Ascending aorta (tissue), 2 donors: ENCODE data around the gene PDAP1. TPM values are rescaled to one million over a fixed set of nuclear protein-coding genes. Genes with fewer than 3 reads are reported as not detected.

Source experiments
- DNase-seq, 2 donors: peaks; one replicate each; pipeline ENCODE4 v3.0.0-alpha.2; 2019; ENCODE audit warnings: low spot score in 2 of 2
- H3K27ac ChIP-seq, 2 donors: fragments of 200-600 bp; sonication (generic); one replicate each; pipeline ENCODE4 v1.5.1; 2016 to 2017; ENCODE audit warnings: mild to moderate bottlenecking in 1 of 2
- H3K27me3 ChIP-seq: fragments of 200-600 bp; sonication (generic); one replicate; pipeline ENCODE4 v1.5.1; 2017
- H3K36me3 ChIP-seq, 2 donors: fragments of 200-600 bp; sonication (generic); one replicate each; pipeline ENCODE4 v1.5.1; 2016
- H3K4me1 ChIP-seq, 2 donors: fragments of 200-600 bp; sonication (generic); one replicate each; pipeline ENCODE4 v1.5.1; 2016 to 2017; ENCODE audit warnings: mild to moderate bottlenecking in 1 of 2
- H3K4me3 ChIP-seq, 2 donors: fragments of 200-600 bp; sonication (generic); one replicate each; pipeline ENCODE4 v1.5.1; 2016 to 2017; ENCODE audit warnings: mild to moderate bottlenecking in 1 of 2
- H3K9me3 ChIP-seq, 2 donors: fragments of 200-600 bp; sonication (generic); one replicate each; pipeline ENCODE4 v1.5.1; 2016
- CTCF ChIP-seq, 3 experiments: fragments of 200-600 bp in 2 of 3; fragments of 450-650 bp in 1 of 3; sonication (generic) in 2 of 3; IDR thresholded peaks; one replicate each; pipeline ENCODE4 v1.5.1; 2016 to 2019; ENCODE audit warnings: antibody characterized with exemption in 3 of 3, mild to moderate bottlenecking in 1 of 3, moderate library complexity in 1 of 3
- intact Hi-C: fragments of 100-400 bp; cut with DNase I; formaldehyde crosslinking; loops from one replicate; pipeline ENCODE4 v1.15.1; 2023
- total RNA-seq: library from RNA; depleted of rRNA; stranded (reverse); fragments of >200 nt; gene quantifications from one replicate; pipeline ENCODE4 v1.1.0, GENCODE V29; 2016

Gene PDAP1
- total RNA-seq, 1 donor from 2014 or later: 104 TPM

DNA sequence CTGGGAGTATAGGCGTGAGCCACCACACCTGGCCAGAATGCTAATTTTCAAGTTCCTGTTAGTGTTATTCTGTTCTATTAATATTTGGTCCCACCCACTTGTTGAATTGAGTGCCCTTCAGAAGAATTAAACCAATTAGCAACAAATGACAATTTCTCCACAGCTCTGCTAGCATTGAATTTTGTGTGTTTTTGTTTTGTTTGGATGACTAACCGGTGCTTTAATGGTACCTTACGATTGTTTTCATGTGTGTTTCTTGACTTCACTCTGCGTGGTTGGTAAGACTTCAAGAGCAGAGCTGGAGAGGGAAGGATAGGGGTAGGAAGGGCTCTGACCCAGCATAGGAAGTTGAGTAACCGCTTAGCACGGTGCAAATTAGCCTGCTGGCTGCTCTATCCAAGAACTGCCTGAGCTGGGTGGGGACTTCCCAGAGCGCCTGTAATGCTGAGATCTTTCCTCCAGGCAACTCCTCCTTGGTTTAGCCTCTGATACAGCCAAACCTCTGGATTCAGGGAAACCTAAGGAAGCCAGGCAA is 29.3 kb downstream of the PDAP1 start:
- H3K27ac ChIP-seq: peak overlapping the region; percentile 93 to 96
- intact Hi-C loops: no loop called here
- H3K27me3 ChIP-seq: no peaks in the 10 kb centered on the region
- no peaks in the 10 kb centered on the region for H3K9me3 ChIP-seq
- peaks cover 4 to 9% of the 10 kb centered on the region in 2 donors for H3K36me3 ChIP-seq
- DNase-seq: peak; percentile 56 to 94
- H3K4me3 ChIP-seq: peak overlapping the region; percentile 28 to 42
- peaks cover 19 to 39% of the 10 kb centered on the region in 2 donors for H3K4me1 ChIP-seq
- TF ChIP-seq CTCF (IDR thresholded peaks at IDR 0.05): peak in 1 of 3 experiments; percentile 10

- intact Hi-C loops: loop anchor here (1.0 kb wide), 2 partner anchors 33 to 50 kb away; partner anchors contain the start of genes ARPC1A, BUD31 and PDAP1
- peak; percentile 51 to 87 for DNase-seq
- peaks cover 4 to 9% of the 10 kb centered on the region in 2 donors for H3K36me3 ChIP-seq
- H3K9me3 ChIP-seq: no peaks in the 10 kb centered on the region
- H3K27ac ChIP-seq: peak overlapping the region; percentile 87 to 97
- no peaks in the 10 kb centered on the region for H3K27me3 ChIP-seq
- TF ChIP-seq CTCF (IDR thresholded peaks at IDR 0.05): no peak
- peaks cover 9 to 26% of the 10 kb centered on the region in 2 donors for H3K4me1 ChIP-seq
- peak overlapping the region; percentile 88 to 94 for H3K4me3 ChIP-seq
These were observed 33.2 kb downstream of the PDAP1 start for GRCh38 chr7:99375070-99375807.

DNA sequence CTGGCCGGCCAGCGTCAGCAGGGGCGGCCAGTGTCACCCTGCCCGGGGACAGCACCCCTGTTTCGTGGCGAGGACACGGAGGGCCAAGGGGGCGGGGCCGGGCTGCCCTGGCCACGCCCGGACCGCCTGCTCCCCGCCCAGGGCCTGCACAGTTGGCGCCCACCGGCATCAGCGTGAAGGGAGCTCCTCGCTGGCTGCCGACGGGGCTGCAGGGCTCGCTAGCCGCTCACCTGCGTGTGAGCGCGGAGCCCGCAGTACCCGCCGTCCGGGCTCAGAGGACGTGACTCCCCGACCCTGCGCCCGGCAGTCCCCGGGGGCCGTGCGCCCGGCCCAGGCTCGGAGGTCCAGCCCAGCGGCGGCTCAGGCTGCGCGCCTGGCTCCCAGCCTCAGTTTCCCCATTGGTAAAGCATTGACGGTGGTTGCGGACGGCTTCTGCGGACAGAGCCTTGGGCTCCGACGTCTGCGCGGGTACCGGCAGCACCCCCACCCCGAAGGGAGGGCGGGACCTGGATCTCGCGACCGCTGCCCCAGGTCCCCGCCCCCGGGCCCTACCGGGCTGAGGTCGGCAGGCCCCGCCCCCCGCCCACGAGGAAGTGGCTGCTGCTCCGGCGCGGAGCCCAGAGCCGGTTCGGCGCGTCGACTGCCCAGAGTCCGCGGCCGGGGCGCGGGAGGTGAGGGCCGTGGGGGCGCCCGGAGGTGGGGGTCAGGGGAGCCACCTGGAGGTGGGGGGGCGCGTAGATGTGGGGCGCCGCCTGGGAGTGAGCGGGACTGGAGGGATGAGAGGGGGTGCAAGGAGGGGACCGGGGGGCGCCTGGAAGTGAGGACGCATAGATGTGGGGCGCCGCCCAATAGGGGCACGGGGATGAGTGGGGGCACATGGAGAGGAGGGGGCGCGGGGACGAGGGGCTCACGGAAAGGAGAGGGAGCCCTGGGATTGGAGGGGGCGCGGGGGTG is 34.0 kb downstream of the PDAP1 start, which contains the start of gene ARPC1B:
Gene ARPC1B (plus strand): TSS at position 620 of the 954 bp plus-strand sequence. CDS start 10,985 bp downstream, outside the sequence.
- no peaks in the 10 kb centered on the region for H3K9me3 ChIP-seq
- intact Hi-C loops: loop anchor here (1.0 kb wide), 2 partner anchors 34 to 49 kb away; partner anchors contain the start of genes ARPC1A, BUD31 and PDAP1
- peaks cover 4 to 9% of the 10 kb centered on the region in 2 donors for H3K36me3 ChIP-seq
- DNase-seq: peak; percentile 47 to 92
- no peaks in the 10 kb centered on the region for H3K27me3 ChIP-seq
- peak within 1 kb of the TSS; percentile 88 to 94 for H3K4me3 ChIP-seq
- TF ChIP-seq CTCF (IDR thresholded peaks at IDR 0.05): no peak
- peaks cover under 1 to 17% of the 10 kb centered on the region in 2 donors for H3K4me1 ChIP-seq
- H3K27ac ChIP-seq: peak within 1 kb of the TSS; percentile 87 to 97

DNA sequence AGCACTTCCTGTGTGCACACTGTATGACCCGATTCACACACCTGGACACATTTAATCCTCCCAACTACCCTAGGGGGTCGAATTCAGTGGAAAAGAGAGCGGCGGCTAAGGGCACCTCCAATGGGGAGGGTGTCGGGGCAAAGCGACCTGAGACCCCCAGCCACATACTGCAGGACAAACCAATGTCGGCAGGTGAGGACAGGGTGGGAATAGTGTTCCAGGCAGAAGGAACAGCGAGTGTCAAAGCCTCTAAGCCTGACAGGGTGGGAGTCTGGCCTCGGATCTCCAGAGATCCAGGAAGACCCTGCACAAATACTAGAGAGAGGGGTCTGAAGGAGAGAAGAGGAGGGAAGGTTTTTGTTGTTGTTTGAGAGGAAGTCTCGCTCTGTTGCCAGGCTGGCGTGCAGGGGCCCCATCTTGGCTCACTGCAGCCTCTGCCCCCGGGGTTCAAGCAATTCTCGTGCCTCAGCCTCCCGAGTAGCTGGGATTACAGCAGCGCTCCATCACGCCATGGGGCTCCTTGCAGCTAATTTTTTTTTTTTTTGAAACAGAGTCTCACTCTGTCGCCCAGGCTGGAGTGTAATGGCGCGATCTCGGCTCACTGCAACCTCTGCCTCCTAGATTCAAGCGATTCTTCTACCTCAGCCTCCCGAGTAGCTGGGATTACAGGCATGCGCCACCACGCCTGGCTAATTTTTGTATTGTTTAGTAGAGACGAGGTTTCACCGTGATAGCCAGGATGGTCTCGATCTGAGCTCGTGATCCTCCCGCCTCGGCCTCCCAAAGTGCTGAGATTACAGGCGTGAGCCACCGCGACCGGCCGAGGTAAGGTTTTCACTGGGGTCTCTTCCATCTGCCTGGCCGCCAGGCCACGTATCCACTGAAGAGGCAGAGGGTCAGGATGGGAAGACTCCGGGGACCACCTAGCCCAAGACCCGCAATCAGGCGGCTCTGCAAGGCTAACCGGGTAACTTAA is 35.0 kb downstream of the PDAP1 start:
- no peaks in the 10 kb centered on the region for H3K9me3 ChIP-seq
- H3K36me3 ChIP-seq: peaks cover 4 to 9% of the 10 kb centered on the region in 2 donors
- H3K27ac ChIP-seq: peak overlapping the region; percentile 87 to 97
- H3K27me3 ChIP-seq: no peaks in the 10 kb centered on the region
- intact Hi-C loops: no loop called here
- no peak for TF ChIP-seq CTCF (IDR thresholded peaks at IDR 0.05)
- peak overlapping the region; percentile 88 to 94 for H3K4me3 ChIP-seq
- DNase-seq: no peak
- H3K4me1 ChIP-seq: peaks cover 0 to 12% of the 10 kb centered on the region in 2 donors
